Stimulated activated CD8-positive, alpha-beta memory T cell treated with anti-CD3 and anti-CD28 coated beads, Interleukin-12 subunit alpha, Interleukin-12 subunit beta, amount 100 ng/mL, for 4 hours (primary cell): ENCODE results near the gene SMIM5.

ENCODE experiments used
- DNase-seq: peaks from one replicate; pipeline ENCODE4 v3.0.0-alpha.2; 2020; ENCODE audit warnings: low read depth

Gene SMIM5

GRCh38 chr17:75603123-75603522 lies 30.1 kb upstream of the SMIM5 start:
- no peak for DNase-seq

- no peak for DNase-seq
Observed at GRCh38 chr17:75604034-75604695, 29.1 kb upstream of the SMIM5 start.

- no peak for DNase-seq
Observed at GRCh38 chr17:75605790-75606189, 27.4 kb upstream of the SMIM5 start.

- DNase-seq: no peak
Observed at GRCh38 chr17:75607086-75607485, 26.1 kb upstream of the SMIM5 start.

- no peak for DNase-seq
Observed at GRCh38 chr17:75610103-75610984, 22.9 kb upstream of the SMIM5 start.

GRCh38 chr17:75611851-75612429 lies 21.3 kb upstream of the SMIM5 start:
- DNase-seq: no peak

GRCh38 chr17:75612906-75613626 lies 20.2 kb upstream of the SMIM5 start:
- DNase-seq: no peak

- no peak for DNase-seq
Observed at GRCh38 chr17:75614006-75614405, 19.2 kb upstream of the SMIM5 start.

GRCh38 chr17:75614556-75615270 lies 18.5 kb upstream of the SMIM5 start:
- no peak for DNase-seq

- no peak for DNase-seq
Observed at GRCh38 chr17:75615301-75615700, 17.9 kb upstream of the SMIM5 start.

GRCh38 chr17:75616521-75617122 lies 16.6 kb upstream of the SMIM5 start:
- DNase-seq: no peak

GRCh38 chr17:75617218-75617617 lies 16.0 kb upstream of the SMIM5 start:
- no peak for DNase-seq

GRCh38 chr17:75617675-75618074 lies 15.6 kb upstream of the SMIM5 start:
- no peak for DNase-seq

- DNase-seq: no peak
Observed at GRCh38 chr17:75619506-75620431, 13.5 kb upstream of the SMIM5 start.

GRCh38 chr17:75621489-75621888 lies 11.7 kb upstream of the SMIM5 start:
- no peak for DNase-seq

- no peak for DNase-seq
Observed at GRCh38 chr17:75622076-75622475, 11.2 kb upstream of the SMIM5 start.

GRCh38 chr17:75622771-75623273 lies 10.4 kb upstream of the SMIM5 start:
- no peak for DNase-seq

- DNase-seq: no peak
Observed at GRCh38 chr17:75623386-75623785, 9.8 kb upstream of the SMIM5 start.

- no peak for DNase-seq
Observed at GRCh38 chr17:75624021-75624420, 9.2 kb upstream of the SMIM5 start.

GRCh38 chr17:75624714-75625345 lies 8.4 kb upstream of the SMIM5 start:
- DNase-seq: no peak
